Islet precursor cell (in vitro differentiated cells): ENCODE results near the gene SYTL2.
A peak's percentile ranks its signal among the peaks of the same experiment; 100 is the strongest.

Experiments
- DNase-seq: peaks from one replicate; pipeline ENCODE4 v3.0.0-alpha.2; 2018

The SYTL2 gene

GRCh38 chr11:85827748-85828639 is 17.1 kb upstream of the SYTL2 start:
- no peak for DNase-seq

GRCh38 chr11:85826116-85826855 is 15.3 kb upstream of the SYTL2 start:
- peak; percentile 71 for DNase-seq

- no peak for DNase-seq
Measured at GRCh38 chr11:85825616-85826015, 14.7 kb upstream of the SYTL2 start.

- no peak for DNase-seq
Measured at GRCh38 chr11:85823816-85824215, 12.9 kb upstream of the SYTL2 start.

- DNase-seq, result no peak
Measured at GRCh38 chr11:85822814-85823213, 11.9 kb upstream of the SYTL2 start.

- no peak for DNase-seq
Measured at GRCh38 chr11:85821636-85822035, 10.7 kb upstream of the SYTL2 start.

- DNase-seq, result no peak
Measured at GRCh38 chr11:85819441-85819840, 8.5 kb upstream of the SYTL2 start.

GRCh38 chr11:85815186-85815931 is 4.4 kb upstream of the SYTL2 start:
- DNase-seq, result no peak

GRCh38 chr11:85813721-85814120 is 2.8 kb upstream of the SYTL2 start:
- DNase-seq, result no peak

- DNase-seq, result no peak
Measured at GRCh38 chr11:85811624-85812023, 683 bp upstream of the SYTL2 start.

- no peak for DNase-seq
Measured at GRCh38 chr11:85810521-85810870, 445 bp downstream of the SYTL2 start.

- peak; percentile 86 for DNase-seq
Measured at GRCh38 chr11:85809863-85810262, 1.1 kb downstream of the SYTL2 start.

GRCh38 chr11:85809191-85809590 is 1.8 kb downstream of the SYTL2 start:
- no peak for DNase-seq

GRCh38 chr11:85806876-85807275 is 4.1 kb downstream of the SYTL2 start:
- no peak for DNase-seq

GRCh38 chr11:85806016-85806415 is 4.9 kb downstream of the SYTL2 start:
- no peak for DNase-seq

- DNase-seq, result peak; percentile 69
Measured at GRCh38 chr11:85805387-85805786, 5.6 kb downstream of the SYTL2 start.

GRCh38 chr11:85803920-85804319 is 7.0 kb downstream of the SYTL2 start:
- no peak for DNase-seq

GRCh38 chr11:85803303-85803702 is 7.6 kb downstream of the SYTL2 start:
- DNase-seq, result no peak

GRCh38 chr11:85801527-85801926 is 9.4 kb downstream of the SYTL2 start:
- no peak for DNase-seq

GRCh38 chr11:85800595-85801342 is 10.2 kb downstream of the SYTL2 start:
- DNase-seq, result no peak

- DNase-seq, result no peak
Measured at GRCh38 chr11:85799142-85799541, 11.8 kb downstream of the SYTL2 start.

- DNase-seq, result no peak
Measured at GRCh38 chr11:85798361-85798760, 12.6 kb downstream of the SYTL2 start.
